Right lobe of liver (tissue), 6 donors: ENCODE data around the gene MUC5B. TPM values are rescaled to one million over a fixed set of nuclear protein-coding genes. Genes with fewer than 3 reads are reported as not detected.

Experiments used
- ATAC-seq, 4 donors: fragments of 200-7000 bp; cut with Tn5 transposase; one replicate each; pipeline ENCODE4 v1.9.1; 2020; ENCODE audit warnings: mild to moderate bottlenecking in 4 of 4, moderate library complexity in 4 of 4
- DNase-seq, 3 donors: peaks; one replicate each; pipeline ENCODE4 v3.0.0-alpha.2; 2020
- H3K27ac ChIP-seq, 3 donors: fragments of 200-600 bp; one replicate each; pipeline ENCODE4 v1.8.0; 2022
- H3K27me3 ChIP-seq, 2 donors: fragments of 200-600 bp; one replicate each; pipeline ENCODE4 v1.8.0; 2022
- H3K36me3 ChIP-seq, 4 donors: fragments of 200-600 bp; sonication (generic) in 1 of 4; one replicate each; pipeline versions ENCODE4 v1.5.1 to v1.8.0; 2017 to 2022; ENCODE audit warnings: control low read depth in 1 of 4
- H3K4me1 ChIP-seq, 4 donors: fragments of 200-600 bp; sonication (generic) in 1 of 4; one replicate each; pipeline versions ENCODE4 v1.5.1 to v1.8.0; 2017 to 2022; ENCODE audit warnings: control low read depth in 1 of 4
- H3K4me3 ChIP-seq, 3 donors: fragments of 200-600 bp; one replicate each; pipeline ENCODE4 v1.8.0; 2022
- H3K9me3 ChIP-seq, 4 donors: fragments of 200-600 bp; sonication (generic) in 1 of 4; one replicate each; pipeline versions ENCODE4 v1.5.1 to v1.8.0; 2017 to 2022; ENCODE audit warnings: control low read depth in 1 of 4
- POLR2A ChIP-seq: fragments of 450-650 bp; IDR thresholded peaks from one replicate; pipeline ENCODE4 v1.6.1; 2017; ENCODE audit warnings: antibody characterized with exemption, mild to moderate bottlenecking
- WGBS: methylation state at CpG from one replicate; pipeline ENCODE4 v1.1.6; 2018; ENCODE audit warnings: low coverage, low lambda C conversion rate; ENCODE audit not compliant: insufficient coverage; ENCODE audit errors: missing lambda C conversion rate; 5-methylcytosine and 5-hydroxymethylcytosine counted together
- intact Hi-C, 2 donors: fragments of 100-400 bp; cut with DNase I; formaldehyde crosslinking; loops; one replicate each; pipeline versions ENCODE4 v1.11.2 to v1.14.1; 2022
- total RNA-seq, 6 experiments: library from RNA; depleted of rRNA in 2 of 6; stranded (reverse); fragments of >200 nt in 2 of 6; fragmentation: NEBNext Ultra II Directional in 3 of 6; extraction: Animal tissue kit (Norgen Biotek cat#: 25700) in 3 of 6; gene quantifications; one replicate each; pipeline versions ENCODE4 v1.1.0 to v1.2.4, GENCODE V29; 2016 to 2023
- TF ChIP-seq, protein P1 (sequence below), 4 donors: fragments of 200-600 bp in 3 of 4; fragments of 450-650 bp in 1 of 4; IDR thresholded peaks; one replicate each; pipeline versions ENCODE4 v1.5.1 to v1.8.0; 2016 to 2022; ENCODE audit warnings: antibody characterized with exemption in 4 of 4, mild to moderate bottlenecking in 2 of 4
- donor health status: DM: no; HTN: yes; CAD: no.
- donor health status: DM: no; HTN: no; CAD: no.
- donor health status: DM: no; HTN: no; CAD: no.
- donor health status: DM: no; HTN: yes; CAD: no.
- donor health status: DM: no; HTN: yes; CAD: no.

MUC5B gene
- total RNA-seq, 6 experiments from 2014 or later = 0.06 to 3.7 (median 0.78) TPM

DNA sequence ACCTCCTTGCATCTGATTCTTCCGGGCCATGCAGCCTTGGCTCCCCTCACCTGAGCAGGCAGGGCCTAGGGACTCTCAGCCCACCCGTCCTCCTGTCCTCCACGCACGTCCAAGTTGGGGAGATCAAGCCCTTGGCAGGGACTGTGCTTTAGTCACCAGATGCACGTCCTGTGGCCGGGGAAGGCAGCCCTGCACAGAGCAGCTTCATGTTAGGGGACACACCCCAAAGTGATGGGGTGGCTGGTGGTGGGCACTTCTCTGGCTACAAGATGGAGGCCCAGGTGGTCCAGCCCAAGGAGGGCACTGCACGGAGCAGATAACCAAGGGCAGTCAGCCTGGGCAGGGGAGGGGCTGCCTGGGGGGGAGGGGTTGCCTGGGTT lies 1.2 kb downstream of the MUC5B start:
- no peaks in the 10 kb centered on the region for H3K36me3 ChIP-seq
- H3K4me1 ChIP-seq = no peaks in the 10 kb centered on the region
- WGBS = 20% methylated on average over 1 of the region's 7 CpGs
- TF ChIP-seq, protein P1, sequence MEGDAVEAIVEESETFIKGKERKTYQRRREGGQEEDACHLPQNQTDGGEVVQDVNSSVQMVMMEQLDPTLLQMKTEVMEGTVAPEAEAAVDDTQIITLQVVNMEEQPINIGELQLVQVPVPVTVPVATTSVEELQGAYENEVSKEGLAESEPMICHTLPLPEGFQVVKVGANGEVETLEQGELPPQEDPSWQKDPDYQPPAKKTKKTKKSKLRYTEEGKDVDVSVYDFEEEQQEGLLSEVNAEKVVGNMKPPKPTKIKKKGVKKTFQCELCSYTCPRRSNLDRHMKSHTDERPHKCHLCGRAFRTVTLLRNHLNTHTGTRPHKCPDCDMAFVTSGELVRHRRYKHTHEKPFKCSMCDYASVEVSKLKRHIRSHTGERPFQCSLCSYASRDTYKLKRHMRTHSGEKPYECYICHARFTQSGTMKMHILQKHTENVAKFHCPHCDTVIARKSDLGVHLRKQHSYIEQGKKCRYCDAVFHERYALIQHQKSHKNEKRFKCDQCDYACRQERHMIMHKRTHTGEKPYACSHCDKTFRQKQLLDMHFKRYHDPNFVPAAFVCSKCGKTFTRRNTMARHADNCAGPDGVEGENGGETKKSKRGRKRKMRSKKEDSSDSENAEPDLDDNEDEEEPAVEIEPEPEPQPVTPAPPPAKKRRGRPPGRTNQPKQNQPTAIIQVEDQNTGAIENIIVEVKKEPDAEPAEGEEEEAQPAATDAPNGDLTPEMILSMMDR (IDR thresholded peaks at IDR 0.05) = no peak
- no peak for TF ChIP-seq POLR2A
- peak in 2 of 3 donors; percentile 12 to 13 for DNase-seq
- no peak overlapping the region for H3K4me3 ChIP-seq
- H3K27ac ChIP-seq = no peak overlapping the region
- no peak for ATAC-seq
- no peaks in the 10 kb centered on the region for H3K9me3 ChIP-seq
- no peaks in the 10 kb centered on the region for H3K27me3 ChIP-seq
- intact Hi-C loops = no loop called here

DNA sequence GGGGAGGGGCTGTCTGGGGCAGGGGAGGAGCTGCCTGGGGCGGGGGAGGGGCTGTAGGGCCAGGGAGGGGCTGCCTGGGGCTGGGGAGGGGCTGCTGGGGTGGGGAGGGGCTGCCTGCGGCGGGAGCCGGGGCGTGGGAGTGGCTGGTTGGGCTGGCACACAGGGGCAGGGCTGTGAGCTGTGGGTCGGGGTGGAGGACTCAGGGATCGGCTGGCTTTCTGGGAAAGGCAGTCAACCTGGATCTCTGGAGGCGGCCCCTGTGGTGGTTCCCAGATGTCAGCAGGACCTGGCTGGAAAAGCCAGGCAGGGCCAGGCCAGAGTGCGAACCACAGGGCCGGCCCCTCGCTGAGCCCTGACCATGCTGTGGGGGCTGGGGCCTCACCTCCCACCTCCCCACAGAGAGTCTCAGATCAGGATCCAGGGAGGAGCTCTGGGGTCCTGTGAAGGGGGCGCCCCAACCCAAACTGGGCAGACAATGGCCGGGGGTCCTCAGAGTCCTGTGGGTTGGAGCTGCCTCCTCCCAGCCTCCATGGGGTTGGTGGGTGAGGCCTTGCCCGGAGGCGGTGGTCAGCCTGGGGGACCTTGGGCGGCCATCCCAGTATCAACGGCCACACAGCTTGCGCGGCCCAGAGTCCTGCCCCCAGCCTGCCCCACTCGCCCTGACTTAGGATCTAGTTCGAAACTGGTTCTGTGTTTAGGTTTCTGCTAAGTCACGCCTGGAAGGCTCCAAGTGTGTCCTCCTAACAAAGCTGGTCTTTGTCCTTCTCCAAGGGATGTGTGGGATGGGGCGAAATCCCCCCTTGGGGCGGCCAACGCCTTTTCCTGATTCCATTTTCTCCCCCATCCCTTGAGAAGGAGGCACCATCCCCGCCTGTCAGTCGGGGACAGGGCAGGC lies 1.9 kb downstream of the MUC5B start:
- no peaks in the 10 kb centered on the region for H3K36me3 ChIP-seq
- ATAC-seq (no peak), DNase-seq (peak; percentile 7 to 47 (median 39))
- intact Hi-C loops = no loop called here
- H3K27ac ChIP-seq = no peak overlapping the region
- no peaks in the 10 kb centered on the region for H3K9me3 ChIP-seq
- no peaks in the 10 kb centered on the region for H3K27me3 ChIP-seq
- H3K4me3 ChIP-seq = no peak overlapping the region
- no peaks in the 10 kb centered on the region for H3K4me1 ChIP-seq
- no peak for TF ChIP-seq POLR2A
- TF ChIP-seq, protein P1 (IDR thresholded peaks at IDR 0.05) = no peak
- WGBS = 24% methylated on average over 5 of the region's 27 CpGs

DNA sequence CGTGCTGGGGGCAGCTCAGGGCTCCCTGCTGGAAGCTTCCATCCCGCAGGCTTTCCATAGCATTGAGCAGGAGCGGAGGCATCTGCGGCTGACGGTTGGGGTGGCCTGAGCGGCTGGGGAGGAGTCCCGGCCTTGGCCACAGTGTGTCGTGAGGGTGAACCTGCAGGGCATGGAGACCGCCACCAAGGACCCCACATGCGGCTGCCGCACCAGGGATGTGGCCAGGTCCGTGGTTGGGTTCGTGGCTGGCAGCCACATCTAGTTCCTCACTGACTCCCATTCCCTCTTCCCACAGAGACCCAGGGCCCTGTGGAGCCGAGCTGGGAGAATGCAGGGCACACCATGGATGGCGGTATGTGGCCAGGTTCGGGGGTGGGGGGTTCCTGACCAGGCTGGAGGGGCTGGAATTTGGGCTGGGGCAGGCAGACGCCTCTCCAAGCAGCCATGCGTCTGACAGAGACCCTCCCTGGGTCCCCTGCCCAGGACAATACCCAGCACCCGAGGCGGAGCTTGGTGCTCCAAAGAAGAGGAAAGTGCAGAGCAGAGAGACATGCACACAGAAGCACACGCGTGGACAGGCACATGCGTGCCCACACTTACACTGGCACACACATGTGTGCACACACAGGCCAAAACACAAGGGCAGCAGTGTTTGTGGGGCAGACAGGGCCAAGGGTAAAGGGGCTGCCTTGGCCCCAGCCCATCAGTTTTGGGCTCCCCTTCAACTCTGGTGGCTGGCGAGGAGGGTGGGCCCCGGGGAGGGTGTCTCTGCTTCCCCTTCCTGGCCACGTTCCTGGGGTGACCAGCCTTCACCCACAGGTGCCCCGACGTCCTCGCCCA lies 2.7 kb downstream of the MUC5B start:
- H3K4me1 ChIP-seq = no peaks in the 10 kb centered on the region
- intact Hi-C loops = no loop called here
- DNase-seq (peak; percentile 17 to 48 (median 39)), ATAC-seq (no peak)
- no peaks in the 10 kb centered on the region for H3K36me3 ChIP-seq
- 83% methylated on average over 4 of the region's 29 CpGs for WGBS
- no peaks in the 10 kb centered on the region for H3K27me3 ChIP-seq
- no peak for TF ChIP-seq POLR2A
- TF ChIP-seq, protein P1 (IDR thresholded peaks at IDR 0.05) = no peak
- H3K9me3 ChIP-seq = no peaks in the 10 kb centered on the region
- H3K27ac ChIP-seq = no peak overlapping the region
- no peak overlapping the region for H3K4me3 ChIP-seq

DNA sequence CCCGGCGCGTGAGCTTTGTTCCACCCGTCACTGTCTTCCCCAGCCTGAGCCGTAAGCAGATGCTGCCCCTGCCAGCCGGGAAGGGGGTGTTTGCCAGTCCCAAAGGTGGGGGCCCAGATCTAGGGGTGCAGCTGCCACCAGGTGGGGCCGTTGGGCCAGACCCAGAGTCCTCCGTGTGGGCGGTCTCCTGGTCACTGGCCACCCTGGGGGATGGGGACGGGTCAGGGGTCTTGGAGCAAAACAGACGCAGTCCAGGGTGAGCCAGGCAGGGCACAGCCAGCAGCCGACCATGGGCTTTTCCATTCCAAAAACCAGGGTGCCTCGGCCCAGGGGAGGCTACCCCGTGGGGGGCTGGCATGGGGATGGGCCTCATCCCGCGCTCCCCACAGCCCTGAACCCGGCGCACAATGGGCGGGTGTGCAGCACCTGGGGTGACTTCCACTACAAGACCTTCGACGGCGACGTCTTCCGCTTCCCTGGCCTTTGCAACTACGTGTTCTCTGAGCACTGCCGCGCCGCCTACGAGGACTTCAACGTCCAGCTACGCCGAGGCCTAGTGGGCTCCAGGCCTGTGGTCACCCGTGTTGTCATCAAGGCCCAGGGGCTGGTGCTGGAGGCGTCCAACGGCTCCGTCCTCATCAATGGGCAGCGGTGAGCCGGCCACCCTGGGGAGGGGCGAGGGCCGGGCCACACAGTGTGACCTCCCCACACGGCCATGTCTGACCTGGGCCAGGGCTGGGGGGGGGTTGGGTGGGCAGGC lies 3.5 kb downstream of the MUC5B start:
- intact Hi-C loops = no loop called here
- 33% methylated on average over 3 of the region's 41 CpGs for WGBS

More for the DNA sequence above, 3.5 kb downstream of the MUC5B start:
- no peaks in the 10 kb centered on the region for H3K9me3 ChIP-seq
- H3K4me1 ChIP-seq = no peaks in the 10 kb centered on the region
- DNase-seq (peak; percentile 16 to 49 (median 41)), ATAC-seq (no peak)
- no peaks in the 10 kb centered on the region for H3K27me3 ChIP-seq
- no peak overlapping the region for H3K4me3 ChIP-seq
- H3K36me3 ChIP-seq = no peaks in the 10 kb centered on the region
- TF ChIP-seq, protein P1 (IDR thresholded peaks at IDR 0.05) = no peak
- no peak for TF ChIP-seq POLR2A
- H3K27ac ChIP-seq = no peak overlapping the region
